Measurements from ENCODE around the gene ZNF296. TPM values are rescaled to one million over a fixed set of nuclear protein-coding genes. Genes with fewer than 3 reads are reported as not detected.

The ZNF296 gene
- total and polyA plus RNA-seq, 2 of the 8 experiments (the other 6 are each of a cell fraction or from before 2014, with no cell fraction given), result 2.7 to 7.5 TPM

- TF ChIP-seq NANOG (IDR thresholded peaks at IDR 0.05; ENCODE audit: insufficient read depth, low read depth, low read length, poor library complexity, severe bottlenecking) (no peak), KDM4A (IDR thresholded peaks at IDR 0.05; ENCODE audit: low read depth, low read length, severe bottlenecking) (no peak), PHF8 (conservative IDR thresholded peaks at IDR 0.05; ENCODE audit: low read depth, low read length) (no peak), ZNF274 (IDR thresholded peaks at IDR 0.05; ENCODE audit: borderline replicate concordance, extremely low read depth, low read length) (no peak), SIRT6 (IDR thresholded peaks at IDR 0.05; ENCODE audit: low read length) (no peak), EGR1 (IDR thresholded peaks at IDR 0.05; ENCODE audit: borderline replicate concordance, low read depth, low read length) (no peak), TBP (IDR thresholded peaks at IDR 0.05; ENCODE audit: low read depth, low read length) (no peak)
Observed at GRCh38 chr19:45104658-45105349, 28.5 kb upstream of the ZNF296 start (continued).

Data from H1 (cell line).